GM04503 (cell line): Measurements from ENCODE around the gene AFG1L.
"Not testable (repeated sequence)": the region's sequence is repeated elsewhere in the genome, so short reads cannot be mapped to it uniquely, and the experiment has no call there.

ENCODE experiments used
- DNase-seq: peaks from one replicate; pipeline ENCODE4 v3.0.0-alpha.2; 2012; ENCODE audit warnings: low read depth

AFG1L gene

DNA sequence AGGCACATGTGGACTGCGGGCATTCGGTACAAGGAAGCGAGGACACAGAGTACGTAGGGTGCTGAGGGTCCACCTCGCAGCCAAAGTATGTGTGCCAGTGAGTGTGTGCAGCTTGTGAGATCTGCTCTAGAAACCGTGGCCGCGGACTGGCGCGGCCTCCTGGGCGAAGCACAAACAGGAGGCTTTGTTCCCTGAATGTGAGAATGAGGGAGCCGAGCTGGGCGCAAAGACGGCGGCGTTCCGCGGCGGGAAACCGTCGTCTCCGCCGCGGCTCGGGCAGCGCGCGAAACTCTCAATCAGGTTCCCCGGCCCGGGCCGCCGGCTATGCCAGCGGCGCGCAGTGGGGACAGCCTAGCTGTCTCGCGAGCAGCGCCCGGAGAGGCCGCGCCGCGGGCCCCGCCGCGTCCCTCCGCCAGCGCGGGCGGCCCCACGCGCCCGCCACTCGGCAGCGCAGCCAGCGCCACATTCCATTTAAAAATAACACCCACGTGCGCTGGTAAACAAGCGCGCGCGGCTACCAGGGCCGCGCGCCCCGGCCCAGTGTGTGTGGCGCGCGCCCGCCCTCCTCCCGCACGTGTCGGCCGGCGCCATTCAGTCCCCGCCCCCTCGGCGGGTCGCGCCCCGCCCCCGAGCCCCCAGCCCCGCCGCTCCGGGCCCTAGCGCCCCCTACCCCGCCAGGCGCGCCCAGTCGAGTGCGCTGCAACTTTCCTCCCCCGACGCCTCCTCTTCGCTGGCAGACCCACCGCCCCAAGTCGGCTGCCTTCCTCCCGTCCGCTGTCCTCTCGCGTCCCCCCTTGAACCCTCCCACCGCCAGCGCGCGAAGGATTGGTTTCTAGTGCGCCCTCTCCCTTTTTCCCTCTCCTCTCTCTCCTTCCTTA lies 262.9 kb downstream of the AFG1L start:
- DNase-seq = no peak

DNA sequence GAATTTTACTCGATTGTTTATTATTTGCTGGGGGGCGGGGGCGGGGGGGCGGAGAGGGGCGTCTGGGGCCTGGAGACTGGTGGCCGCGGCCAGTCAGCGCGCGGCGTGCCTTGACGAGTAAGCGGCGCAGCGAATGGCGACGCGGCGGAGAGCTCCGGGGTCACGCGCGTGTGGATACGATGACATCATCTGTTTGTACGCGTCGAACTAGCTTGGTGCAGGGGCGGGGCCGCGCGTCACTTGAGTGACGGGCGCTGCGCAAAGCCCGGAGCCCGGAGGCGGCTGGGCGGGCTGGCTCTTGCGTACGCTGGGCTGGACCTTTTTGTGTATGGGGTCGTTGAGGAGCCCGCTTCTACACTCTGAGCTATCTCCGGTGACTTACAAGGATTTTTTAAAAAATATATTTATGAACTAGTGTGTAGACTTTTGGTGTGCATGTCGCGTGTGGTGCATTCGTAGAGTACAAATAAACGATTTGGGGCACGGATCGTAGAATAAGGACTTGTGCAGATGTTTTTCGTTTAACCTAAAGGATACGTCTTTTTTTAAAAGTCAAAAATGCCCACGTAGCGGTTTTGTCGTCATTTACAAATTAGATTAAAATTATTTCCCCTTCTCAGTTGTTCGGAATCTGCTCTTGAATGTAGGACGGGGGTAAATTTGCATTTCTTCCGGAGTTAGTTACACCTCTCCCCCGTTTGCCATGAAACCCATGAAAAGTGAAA lies 263.7 kb downstream of the AFG1L start:
- peak; percentile 86 for DNase-seq

DNA sequence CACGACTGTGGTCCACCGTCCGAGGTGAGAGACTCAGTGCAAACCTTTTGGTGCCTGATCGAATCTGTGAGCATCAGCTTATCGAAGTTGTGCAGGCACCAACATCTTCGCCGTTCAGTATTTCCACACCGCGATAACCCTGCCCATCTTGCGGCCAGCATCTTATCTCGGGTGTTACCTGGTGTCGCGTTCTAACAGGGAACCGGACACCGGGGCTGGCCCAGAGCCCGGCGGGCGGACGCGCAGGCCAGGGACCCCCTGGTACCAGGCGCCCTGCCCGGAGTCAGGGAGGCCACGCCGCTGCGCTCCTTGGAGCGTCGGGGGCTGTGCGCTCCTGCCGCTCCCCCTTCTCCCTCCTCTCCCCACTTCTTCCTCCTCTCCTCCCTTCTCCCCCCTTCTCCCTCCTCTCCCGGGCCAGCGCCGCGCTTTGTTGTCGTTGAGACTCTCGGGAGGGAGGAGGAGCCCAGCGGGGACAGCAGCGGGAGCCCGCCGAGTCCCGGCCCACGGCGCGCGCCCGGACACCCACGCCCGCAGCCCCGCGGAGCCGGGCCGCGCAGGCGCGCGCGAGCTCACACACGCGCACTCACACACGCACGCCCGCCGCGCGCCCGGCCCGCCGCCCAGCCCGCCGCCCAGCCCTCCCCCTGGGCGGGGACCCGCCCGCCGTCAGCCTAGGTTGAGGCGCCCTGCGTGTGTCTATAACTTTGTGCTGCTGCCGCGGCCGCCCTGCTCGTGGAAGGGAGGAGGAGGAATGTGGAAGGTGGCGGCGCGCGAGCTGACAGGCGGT lies 264.4 kb downstream of the AFG1L start:
- no peak for DNase-seq

DNA sequence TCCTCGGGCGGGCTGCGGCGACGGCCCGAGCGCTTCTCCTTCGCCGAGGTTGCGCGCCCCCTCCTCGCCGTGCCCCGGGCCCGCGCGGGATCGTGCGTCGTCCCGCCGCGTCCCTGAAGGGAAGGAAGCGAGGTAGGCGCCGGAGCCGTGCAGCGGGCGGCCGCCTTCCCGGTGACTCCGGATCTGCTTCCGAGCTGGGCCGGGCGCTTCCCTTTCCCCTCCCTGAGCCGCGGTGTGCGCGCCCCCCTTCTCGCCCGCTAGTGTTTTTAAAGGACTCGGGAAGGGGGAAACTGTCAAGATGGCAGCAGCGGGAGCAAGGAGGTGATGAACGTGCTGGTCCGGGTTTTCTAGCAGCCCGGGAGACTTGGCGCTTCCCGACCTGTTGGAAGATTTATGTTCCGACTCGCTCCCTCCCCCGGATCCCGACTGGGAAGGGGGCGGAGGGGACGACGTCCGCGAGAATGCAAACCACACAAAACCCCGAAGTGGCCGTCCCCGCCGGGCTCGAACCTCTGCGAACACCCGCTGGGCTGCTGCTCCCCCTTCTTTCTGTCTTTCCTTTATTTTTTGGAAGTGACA lies 265.1 kb downstream of the AFG1L start:
- no peak for DNase-seq

DNA sequence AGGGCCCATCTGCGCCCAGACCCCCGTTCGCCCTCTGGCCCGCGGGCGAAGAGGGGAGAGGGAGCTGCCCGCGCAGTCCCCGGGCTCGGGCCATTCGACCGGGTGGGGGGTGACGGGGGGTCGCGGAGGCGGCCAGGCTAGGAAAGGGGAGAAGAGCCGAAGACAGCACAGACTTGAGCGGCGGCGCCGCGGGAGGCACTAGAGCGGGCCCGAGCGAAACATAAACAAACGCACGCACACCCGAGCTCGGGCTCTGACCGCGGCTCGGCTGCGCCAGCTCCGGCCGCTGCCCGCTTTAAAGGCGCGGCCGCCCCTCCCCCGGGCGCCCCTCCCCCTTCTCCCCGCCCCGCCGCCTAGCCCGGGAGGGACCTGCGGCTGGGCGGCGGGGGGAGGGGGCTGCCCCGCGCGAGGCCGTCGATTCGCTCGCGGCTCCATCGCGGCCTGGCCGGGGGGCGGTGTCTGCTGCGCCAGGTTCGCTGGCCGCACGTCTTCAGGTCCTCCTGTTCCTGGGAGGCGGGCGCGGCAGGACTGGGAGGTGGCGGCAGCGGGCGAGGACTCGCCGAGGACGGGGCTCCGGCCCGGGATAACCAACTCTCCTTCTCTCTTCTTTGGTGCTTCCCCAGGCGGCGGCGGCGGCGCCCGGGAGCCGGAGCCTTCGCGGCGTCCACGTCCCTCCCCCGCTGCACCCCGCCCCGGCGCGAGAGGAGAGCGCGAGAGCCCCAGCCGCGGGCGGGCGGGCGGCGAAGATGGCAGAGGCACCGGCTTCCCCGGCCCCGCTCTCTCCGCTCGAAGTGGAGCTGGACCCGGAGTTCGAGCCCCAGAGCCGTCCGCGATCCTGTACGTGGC lies 265.8 kb downstream of the AFG1L start, which contains the start of gene FOXO3:
FOXO3 (plus strand) TSS at position 455 of the 846 bp plus-strand sequence; CDS start at position 747, 292 bp downstream.
- DNase-seq = no peak

DNA sequence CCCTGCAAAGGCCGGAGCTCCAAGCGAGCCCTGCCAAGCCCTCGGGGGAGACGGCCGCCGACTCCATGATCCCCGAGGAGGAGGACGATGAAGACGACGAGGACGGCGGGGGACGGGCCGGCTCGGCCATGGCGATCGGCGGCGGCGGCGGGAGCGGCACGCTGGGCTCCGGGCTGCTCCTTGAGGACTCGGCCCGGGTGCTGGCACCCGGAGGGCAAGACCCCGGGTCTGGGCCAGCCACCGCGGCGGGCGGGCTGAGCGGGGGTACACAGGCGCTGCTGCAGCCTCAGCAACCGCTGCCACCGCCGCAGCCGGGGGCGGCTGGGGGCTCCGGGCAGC lies 266.4 kb downstream of the AFG1L start:
- DNase-seq = not testable (repeated sequence)

DNA sequence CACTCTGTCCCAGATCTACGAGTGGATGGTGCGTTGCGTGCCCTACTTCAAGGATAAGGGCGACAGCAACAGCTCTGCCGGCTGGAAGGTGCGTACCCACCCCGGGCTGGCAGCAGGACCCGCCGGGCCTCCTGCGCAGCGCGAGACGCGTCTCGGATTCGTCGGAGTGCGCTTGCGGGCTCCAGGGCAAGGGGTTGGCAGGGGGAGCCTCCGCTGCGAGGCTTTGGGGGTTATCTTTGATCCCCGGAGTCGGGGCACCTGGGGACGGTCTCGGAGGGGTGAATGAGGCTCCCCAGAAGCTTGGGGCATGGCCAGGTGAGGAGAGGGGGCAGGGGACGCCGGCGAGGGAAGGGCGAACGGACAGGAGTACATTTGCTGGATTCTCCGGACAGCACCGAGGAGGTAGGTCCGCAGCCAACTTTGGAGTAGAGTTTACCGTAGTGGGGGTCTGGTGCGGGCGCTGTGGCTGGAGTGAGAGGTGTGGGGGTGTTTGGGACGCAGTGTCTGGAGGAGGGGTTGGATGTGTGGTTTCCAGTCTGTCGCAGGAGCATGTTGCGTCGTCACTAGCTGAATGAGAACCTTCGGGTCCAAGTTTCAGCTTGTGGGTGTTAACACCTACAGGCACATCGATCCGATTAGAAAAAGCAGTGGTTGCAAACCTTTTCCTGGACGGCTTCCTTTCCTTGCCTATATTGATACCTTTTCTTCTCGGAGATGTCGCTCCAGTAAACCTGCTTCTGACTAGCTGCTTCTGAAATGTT lies 267.1 kb downstream of the AFG1L start:
- no peak for DNase-seq

DNA sequence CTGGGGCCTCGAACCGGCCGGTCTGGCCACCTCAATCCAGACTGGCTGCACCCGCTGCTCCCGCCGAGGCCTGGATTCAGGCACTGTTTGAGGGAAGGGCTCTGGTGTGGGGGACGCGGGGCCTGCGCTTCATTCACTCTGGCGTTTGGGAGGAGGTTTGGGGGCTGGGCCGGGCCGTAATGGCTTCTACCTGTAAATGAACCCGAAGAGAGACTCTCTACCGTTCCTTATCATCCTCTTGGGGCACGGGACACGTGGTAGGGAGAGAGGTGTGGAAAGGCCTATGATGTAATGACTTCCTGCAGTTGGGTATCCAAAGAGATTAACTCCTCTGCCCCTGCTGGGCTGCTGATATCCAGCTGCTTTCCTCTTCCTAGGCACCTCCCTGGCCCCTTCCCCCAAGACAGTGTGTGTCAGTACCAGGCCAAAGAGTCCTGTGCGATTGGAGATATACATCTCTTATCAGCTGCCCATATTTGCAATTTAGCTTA lies 267.7 kb downstream of the AFG1L start:
- no peak for DNase-seq

DNA sequence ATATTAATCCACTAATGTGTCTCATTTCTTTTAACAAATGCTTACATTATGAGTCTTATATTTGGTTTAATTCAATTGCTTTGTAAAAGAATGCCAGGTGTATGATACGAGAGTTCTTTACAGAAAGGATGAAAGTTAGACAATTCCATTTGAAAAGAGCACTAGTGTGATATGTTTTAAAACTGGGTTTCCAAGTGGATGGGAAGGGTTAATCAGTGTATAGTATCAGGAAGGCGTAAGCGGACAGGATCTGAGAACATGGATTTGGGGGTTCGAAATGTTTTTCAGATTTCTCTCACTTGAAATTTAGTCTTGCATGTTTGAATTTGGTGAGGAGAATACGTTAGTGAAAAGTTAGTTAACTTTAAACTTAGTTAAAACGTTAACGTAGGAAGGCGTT lies 268.4 kb downstream of the AFG1L start:
- no peak for DNase-seq

DNA sequence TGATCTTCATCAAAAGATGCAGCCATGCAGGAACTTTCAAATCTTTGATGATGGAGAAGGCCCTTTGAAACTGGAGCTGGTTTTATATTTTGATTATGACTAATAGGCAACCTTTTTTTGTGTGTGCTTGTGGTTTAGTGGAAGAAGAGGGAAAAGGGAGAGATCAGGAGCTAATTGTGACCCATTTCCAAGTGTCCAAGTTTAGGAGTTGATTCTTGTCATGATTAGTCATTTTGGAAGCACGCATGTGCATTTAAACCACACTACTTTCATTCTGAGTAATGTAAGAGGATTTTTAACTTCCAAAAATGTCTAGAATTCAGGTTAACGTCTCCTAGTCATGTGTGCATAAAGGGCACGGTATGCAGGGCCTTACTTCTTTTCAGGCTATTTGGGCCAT lies 269.3 kb downstream of the AFG1L start:
- peak; percentile 96 for DNase-seq

DNA sequence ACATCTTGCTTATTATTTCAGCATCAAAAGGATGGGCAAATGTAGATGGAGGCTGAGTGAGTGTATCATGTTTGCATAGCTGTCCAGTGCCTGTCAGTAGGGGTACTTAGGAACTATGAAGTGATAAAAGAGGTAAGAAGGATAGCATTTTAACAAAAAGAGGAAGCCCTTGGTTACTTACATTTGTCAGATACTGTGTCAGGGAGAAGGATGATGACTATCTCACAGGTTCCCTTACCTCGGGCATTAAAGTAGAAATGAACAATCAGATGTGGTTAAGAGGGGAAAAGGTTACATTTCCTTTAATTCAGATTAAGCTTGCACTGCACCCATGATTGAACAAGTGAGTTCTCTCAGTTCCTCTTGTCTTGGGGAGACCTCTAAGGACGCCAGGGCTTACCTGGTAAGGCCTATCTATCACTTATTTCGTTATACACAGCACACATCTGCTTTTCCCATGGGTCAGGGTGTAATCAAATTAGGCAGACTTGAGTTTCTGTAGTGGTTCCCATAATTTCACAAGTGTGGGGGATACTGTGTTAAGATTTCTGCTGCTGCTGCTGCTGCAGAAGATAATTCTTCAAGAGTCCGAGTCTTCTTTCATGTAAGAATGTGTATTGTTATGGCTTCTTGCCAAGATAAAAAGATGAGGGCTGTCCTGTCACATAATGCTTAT lies 270.4 kb downstream of the AFG1L start:
- no peak for DNase-seq

DNA sequence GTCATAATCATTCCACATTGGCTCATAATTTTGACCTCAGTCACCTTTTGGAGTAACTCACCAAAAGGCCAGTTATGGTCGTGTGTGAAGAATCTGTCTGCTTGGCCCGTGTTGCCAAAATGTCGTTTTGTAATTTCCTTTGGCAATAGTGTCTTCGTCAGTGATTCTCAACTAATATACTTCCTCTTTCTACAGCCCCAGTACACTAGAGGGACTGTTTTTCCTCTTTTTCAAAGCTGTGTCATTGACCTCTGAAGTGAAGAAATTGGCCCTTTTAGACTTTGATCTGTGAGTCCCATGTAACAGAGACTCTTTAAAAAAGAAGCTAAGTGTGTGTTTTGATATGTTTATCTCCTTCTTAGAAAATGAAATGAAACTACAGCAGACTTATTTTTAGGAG lies 271.0 kb downstream of the AFG1L start:
- peak; percentile 91 for DNase-seq

DNA sequence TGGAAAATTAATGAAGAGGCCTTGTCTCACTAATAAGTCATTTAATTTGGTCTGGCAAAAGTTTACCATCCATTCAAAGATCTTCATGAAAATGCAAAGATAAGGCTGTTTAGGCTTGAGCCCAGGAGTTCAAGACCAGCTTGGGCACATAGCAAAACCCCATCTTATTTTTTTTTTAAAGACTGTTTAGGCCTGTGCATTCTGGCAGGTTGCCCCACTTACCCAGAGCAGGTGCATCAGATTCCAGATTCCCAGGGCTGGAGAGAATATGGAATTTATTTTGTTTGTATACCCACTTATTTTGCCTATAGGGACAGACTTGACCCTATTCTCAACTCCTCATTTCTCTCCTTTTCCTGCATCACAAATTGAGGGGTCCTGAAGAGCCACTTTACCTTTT lies 271.6 kb downstream of the AFG1L start:
- DNase-seq = no peak

DNA sequence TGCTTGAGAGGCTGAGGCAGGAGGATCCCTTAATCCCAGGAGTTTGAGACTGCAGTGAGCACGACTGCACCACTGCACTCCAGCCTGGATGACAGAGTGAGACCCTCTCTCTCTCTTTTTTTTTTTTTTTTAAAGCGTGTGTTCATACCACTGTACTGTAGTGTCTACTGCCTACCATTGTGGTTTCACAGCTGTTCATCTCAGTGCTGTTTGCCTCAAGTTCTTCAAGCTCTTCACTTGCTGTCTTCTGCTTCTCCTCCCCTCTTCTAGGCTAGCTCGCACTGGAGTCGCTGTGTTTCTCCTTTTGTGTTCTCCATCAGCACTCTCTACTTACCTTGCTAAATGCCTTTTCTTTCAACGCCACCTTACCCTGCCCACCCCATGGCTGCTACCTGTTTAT lies 273.2 kb downstream of the AFG1L start:
- DNase-seq = no peak

DNA sequence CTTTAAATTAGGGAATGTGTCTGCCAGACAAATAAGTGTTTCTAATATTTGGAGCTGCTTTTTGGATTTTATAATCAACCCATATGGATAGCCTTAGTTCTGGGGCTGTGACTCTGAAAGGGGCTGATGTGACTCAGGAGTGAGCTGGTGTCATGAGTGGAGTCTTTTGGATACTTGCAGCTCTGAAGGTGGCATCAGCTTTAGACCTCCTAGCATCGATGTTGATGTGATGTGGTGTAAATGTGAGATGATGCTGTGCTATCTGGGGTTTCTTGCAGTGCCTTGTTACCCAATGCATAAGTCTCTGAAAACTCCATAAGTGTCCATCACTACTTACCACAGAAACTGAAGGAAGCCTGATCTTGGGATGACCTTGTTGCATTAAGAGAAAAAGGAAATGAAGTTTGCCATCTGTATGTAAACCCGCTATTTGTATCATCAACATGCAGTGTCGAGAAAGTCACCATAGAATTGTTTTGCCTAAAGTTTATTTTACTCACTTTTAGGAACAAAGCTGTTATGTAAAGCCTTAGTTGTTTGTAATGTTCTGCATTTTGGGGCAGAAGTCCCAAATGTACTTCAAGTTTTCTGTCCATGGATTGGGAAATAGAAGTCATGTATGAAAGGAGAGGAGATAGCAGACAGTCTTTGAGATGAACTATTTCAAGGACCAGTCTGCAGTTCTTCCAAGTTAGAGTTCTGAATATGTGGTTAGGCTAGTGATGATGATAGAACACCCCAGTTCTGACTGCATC lies 273.9 kb downstream of the AFG1L start:
- DNase-seq = no peak

DNA sequence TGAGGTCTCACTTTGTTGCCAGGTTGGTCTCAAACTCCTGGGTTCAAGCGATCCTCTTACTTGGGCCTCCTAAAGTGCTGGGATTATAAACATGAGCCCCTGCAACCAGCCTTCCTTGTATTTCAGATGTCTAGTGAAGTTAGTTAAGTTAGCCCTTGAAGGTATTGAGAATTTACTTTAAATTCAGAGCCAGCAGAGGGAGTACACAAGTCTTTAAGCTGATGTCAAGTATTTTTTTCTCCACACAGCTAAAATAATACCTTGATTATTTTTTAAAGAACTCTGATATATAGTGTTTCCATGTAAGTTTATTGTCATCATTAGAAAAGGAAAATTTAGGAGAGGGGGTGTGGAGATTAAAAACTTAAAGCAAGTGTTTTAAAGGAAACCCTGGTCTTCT lies 275.7 kb downstream of the AFG1L start:
- DNase-seq = no peak

DNA sequence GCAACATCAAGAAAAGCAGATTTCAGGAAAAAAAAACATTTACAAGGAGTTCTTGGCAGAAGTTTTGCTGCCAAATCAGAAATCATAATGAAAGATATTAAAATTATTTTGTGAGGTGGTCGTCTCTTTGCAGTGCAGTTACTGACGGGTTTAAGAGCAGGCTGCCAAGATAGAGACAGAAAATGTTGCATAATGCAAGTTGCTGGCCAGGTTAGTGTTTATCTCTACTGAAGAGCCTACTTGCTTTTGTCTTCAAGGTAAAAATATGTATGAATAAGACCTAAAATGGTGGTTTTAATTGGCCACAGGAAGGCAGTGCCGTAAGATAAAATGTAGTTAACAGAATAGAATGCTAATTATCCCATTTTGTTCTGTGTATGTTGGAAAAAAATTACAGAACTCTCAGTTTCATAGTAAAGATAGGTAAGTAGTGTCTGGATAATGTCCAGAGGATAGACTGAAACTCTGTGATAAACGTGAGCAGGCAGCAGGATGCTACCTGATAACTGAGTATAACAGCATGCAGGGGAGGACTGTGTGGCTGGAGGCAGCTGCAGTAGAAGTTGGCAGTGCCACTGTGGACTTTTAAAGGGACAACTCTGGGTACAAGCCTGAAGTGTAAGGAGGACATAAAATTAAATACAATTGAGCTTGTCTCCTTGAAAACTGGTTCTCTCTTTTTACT lies 279.7 kb downstream of the AFG1L start:
- DNase-seq = no peak
